HL-60/S4 treated with retinoic acid at 250 ng/mL for 4 days and 3 days (cell line): Measurements from ENCODE around the gene CD151.

Experiments used
- in situ Hi-C: fragments of 300-500 bp; cut with MboI; formaldehyde crosslinking; loops from 2 replicates; pipeline ENCODE4 v1.7.0; 2022; ENCODE audit warnings: low sequenced_read_pairs

The CD151 gene

DNA sequence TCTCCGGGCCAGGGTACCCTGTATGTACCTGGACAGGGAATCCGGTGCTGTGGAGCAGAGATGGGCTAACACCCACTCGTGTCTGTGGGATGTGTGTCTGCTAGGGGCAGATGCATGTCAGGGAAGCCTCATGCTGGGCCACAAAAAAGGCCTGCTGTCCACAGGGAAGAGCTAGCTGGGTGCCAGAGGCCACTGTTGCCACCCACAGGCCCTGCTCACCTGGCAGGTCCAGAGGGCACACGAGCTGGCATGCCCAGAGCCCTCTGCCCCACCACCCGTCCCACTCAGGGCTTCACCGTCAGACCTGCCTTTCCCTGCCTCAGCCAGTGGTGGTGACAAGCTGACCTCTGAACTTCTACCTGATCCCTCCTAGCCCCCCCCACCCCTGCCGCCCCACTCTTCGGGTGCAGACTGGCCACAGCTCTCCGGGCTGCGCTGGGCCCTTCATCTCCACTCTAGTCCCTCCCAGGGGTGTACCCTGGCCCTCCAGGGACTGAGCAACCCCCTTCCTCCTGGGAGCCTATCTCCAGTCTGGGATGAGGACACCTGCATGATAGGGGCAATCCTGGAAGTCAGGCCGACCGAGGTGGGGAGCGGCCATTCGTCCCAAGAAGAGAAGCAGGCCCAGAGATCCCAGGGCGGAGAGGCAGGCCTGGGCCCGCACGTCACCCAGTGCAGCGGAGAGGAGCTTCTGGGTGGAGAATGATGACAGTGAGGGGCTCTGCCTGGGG is 36.0 kb upstream of the CD151 start:
- in situ Hi-C loops, result no loop called here

DNA sequence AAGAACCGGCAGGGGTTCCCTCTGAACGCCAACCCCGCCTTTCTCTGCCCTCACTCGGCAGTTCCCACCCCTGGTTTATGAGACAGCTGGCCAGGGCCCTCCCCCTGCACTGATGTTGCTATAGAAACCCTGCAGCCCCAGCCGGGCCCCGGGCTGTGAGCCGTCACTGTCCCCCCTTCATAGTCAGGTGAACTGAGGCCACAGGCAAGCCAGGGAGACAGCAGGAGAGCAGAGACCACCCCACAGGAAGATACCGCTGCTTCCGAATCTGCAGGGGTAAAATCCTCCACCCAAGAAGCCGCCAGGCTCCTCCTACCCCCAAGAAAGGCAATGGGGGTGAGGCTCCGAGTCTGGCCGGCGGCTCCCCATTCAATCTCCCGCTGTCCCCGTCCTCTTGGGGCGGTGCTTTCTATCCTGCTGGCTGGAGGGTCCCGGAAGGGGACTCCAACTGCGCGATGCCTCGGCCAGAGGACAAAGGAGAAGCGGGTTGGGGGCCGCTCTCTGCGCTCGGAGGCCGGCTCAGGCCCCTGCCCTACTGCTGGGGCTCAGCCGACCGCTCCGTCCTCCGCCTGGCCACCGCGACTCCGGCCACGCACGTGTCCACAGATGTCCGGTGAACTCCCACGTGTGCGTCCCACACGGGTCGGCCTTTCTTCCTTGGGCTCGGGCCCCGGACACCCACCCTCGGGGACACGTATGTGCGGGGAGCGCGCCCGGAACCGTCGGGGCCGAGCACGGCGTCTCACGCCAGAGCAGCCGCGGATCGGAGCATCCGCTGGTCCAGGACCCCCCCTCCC is 35.3 kb upstream of the CD151 start:
- in situ Hi-C loops, result no loop called here

DNA sequence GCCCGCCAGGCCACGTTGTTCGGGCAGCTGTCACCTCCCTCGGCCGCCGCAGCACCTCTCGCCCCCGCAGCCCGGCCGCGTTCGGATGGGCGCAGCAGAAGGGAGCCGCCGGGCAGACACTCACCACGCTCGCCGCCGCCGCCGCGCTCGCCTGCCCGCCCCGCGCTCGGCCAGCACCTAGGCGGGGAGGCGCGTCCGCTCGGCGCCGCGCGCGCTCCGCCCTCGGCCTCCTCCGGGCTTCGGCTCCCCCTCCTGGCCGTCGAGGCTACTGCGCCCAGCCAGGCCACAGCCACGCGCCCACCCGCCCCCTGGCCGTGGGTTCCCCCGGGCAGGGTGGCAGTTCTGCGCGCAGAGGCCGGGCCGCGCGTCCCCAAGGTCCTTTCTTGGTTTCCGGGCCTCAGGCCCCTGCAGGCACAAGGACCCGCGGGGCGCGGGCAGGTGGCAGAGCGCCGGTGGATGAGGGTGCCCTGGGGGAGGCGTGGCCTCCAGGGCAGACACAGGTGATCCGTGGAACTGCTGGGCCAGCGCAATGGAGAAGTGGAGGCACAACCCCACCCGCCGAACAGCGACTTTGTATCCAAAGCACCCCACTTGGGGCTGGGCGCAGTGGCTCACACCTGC is 34.5 kb upstream of the CD151 start, which contains the start of gene SLC25A22:
Gene SLC25A22, minus strand, starts transcription at position 189 of the 621 bp plus-strand sequence. CDS start 3,275 bp downstream, outside the sequence.
- in situ Hi-C loops, result no loop called here

DNA sequence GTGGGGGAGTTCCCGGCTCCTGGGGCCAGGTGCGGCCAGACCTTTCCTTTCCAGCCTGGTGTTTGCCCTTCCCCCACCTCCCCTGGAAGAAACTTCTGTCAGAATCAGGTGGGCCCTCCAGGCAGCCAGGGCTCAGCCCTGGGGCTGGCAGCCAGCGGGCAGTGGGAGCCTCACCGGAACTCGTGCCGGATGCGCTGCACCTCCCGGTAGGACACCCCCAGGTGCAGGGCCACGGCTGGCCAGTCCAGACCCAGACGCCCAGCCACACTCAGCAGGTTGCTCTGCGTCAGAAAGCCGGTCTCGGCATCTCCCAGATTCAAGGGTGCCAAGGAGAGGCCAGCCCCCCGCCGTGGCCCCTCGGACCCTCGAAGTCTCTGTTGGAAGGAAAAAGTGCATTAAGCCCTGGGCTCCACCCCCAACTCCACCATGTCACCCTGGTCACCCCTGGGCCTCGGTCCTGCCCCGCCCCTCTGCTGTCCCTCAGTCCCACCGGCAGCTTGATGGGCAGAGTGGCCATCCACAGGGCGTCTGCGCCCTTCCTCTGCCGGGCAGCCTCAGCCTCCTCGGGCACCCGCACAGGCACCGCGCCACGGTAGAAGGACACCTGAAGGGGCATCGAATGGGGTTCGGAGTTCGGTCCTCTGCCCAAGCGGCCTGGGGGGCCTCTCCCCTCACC is 33.0 kb upstream of the CD151 start:
- in situ Hi-C loops, result no loop called here

DNA sequence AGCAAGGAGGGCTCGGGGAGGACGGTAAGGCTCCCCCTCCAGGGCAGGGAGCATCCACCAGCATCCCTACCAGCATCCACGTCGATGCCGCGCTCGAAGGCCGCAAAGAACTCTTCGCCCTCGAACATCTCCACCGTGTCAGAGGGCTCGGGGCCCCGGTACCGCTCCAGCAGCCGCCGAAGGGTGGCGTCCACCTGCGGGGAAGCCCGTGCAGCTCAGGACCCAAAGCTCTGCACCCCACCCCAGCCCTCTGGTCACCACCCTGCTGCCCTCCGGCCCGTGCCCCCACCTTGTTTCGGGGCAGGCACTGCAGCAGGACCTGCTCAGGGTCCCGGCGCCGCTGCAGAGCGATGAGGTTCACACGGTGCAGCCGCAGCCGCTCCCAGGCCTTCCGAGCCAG is 32.3 kb upstream of the CD151 start:
- in situ Hi-C loops, result no loop called here

DNA sequence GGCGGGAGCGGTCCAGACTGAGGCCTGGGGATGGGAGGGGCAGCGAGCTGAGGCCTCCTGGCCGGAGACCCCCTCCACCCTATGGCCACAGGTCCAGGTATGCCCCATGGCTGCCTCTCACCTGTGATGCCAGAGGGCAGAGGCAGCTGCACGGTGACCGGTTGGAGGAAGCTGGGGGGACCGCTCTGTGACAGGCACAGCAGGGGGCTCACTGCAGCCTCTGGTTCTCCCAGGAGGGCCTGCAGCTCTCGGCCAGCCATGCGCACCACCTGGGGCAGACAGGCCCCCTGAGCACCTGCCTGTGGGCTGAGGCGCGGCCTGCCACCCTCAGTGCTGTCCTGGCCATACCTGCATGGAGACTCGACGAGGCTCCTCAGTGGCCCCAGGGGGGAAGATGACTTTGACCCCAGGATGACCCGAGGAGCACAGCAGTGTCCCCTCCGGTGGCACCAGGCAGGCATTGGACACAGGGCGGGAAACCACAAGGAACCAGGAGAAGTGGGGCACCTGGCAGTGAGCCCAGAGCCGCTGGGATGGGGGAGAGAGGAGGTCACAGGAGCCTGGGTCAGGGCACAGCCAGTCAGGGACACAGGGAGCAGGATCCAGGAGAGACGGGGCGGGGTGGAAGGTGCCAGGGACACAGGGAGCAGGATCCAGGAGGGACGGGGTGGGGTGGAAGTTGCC is 31.5 kb upstream of the CD151 start:
- in situ Hi-C loops, result no loop called here

DNA sequence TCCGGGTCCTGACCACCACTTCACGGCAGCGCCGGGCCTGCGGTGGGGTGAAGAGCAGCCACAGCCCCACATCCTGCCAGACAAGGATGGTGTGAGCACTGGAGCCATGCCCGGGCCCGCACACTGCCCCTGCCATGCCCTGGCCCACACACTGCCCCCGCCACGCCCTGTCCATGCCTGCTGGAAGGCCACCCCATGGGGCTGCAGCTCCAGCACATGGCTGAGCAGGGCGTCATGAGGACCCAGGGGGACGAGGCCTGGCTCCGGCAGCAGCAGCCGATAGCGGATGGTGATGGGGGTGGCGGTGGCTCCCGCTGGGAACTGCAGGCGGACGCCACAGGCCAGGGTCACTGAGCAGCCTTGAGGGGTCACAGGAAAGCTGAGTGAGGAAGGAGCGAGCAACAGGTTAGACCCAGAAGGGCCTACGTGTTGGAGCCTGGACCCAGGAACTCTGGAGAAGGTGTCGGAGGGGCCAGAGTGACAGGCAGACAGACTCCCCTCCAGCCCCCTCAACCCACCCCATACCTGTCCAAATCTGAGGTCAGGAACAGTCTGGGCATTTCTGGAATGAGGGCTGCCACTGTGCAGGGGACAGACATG is 30.6 kb upstream of the CD151 start:
- in situ Hi-C loops, result no loop called here

DNA sequence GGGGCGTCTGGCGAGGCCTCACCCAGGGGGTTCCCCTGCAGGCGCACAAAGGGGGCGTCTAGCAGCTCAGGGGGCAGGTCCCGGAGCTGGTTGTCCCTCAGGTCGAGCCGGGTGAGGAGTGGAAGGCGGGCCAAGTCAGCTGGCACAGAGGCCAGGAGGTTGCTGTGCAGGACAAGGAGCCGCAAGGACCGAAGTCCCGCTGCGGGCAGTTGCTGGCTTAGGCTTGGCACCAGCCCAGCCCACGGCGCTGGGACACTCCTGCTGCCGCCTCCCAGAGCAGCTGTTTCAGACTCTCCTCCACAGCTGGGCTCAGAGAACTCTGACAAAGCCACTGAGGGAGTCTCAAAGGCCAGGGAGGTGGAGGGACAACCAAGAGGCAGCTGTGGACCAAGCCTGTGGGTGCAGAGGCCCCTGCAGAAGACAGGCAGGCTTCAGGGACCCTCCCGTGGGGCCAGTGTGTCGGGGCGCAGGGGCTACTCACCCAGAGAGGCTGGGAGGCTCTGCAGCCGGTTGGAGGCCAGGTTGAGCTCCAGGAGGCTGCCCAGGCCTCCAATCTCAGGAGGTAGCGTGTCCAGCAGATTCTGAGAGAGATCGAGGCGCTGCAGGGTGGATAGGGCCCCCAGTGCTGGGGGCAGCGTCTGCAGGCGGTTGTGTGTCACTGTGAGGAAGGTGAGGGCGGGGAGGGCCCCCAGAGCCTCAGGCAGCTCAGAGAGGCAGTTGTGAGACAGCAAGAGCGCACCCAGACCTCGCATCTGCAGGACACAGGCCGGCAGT is 29.9 kb upstream of the CD151 start:
- in situ Hi-C loops, result no loop called here

DNA sequence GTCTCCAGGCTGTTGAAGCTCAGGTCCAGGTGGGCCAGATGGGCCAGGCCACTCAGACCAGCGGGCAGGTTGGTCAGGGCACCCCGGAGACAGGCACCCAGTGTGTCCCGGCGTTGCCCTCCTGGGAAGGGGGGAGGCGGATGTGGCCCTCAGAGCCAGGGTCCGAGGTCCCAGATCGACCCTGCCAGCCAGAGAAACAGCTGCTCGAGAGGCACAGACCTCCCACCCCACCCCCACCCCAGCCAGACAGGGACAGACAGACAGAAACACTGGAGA is 29.3 kb upstream of the CD151 start:
- in situ Hi-C loops, result no loop called here

DNA sequence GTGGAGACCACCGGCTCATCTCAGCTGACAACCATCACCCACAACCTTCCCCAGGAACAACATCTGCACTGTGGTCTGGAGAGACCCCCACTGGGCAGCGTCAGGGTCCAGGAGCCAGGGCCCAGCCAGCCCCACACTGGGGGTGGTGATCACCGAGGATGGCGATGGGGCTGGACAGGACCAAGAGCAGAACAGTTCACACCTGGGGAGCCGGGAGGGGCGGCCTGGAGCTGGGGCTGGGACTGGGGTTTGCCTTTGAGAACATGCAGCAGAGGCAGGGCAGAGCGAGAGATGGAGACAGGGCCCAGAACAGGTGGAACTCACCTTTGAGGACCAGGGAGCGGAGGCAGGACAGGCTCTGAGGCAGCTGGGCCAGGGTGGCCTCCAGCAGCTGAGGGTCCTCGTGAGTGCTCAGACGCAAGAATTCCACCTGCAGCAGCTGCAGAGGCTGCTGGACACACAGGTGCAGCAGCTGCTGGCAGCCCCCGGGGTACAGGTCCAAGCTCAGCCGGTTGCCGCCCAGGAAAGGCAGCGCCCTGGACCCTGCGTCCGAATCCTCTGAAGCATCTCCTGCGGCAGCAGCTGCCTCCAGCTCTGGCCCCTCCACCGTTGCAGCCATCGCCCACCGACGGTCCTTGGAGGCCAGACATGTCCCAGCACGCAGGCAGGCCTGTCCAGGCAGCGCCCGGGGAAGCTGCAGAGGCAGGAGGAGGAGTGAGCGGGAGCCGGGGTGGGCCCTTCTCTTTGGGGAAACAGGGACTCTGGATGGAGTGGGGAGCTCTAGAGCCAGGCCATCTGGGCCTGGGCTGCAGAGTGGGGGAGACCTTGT is 28.8 kb upstream of the CD151 start:
- in situ Hi-C loops, result no loop called here

DNA sequence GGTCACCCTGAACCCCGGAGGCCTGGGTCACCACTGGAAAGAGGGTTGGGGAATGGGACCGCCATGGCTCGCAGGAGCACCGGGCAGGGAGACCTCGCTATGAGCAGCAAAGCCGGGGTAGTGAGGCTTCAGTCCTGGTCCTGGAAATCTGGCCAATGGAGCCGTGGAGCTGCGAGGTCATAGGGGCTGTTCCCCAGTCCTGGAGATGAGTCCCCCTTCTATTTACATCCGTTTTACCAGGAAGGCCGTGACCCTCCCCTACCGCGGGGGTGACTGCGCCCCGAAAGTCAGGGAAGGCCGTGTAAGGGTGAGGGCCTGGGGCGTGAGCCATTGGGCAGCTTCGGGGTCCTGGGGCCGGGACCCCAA is 28.2 kb upstream of the CD151 start:
- in situ Hi-C loops, result no loop called here

DNA sequence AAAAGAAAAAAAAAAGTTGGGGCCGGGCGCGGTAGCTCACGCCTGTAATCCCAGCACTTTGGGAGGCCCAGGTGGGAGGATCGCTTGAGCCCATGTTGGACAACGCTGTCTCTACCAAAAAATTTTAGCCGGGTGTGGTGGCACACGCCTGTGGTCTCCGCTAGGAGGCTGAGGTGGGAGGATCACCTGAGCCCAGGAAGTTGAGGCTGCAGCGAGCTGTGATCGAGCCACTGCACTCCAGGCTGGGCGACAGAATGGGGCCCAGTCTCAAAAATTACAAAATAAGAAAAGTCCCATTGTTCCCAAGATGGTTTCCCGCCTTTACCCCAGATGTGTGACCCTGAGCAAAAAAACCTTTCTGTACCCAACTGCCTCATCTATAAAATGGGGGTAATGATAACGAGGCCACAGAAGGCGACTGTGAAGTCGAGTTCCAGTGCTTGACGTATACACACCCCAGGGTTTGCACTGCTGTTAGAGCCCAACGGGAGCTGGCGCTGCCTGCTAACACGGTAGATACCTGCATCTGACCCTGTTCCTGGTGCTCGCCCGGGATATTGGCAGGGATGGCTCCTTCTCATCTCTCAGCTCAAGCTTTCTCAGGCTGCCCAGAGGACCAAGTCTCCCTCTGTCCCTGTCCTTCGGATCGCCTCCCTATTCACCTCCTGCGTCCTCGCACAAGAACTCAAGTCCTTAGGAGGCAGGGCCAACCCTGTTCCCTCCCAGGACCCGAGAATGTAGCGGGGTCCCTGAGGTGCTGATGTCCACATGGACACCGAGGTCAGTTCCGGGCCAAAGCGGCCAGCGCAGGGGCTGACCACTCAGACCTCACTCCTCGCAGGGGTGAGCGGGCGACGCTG is 24.1 kb upstream of the CD151 start:
- in situ Hi-C loops, result no loop called here

DNA sequence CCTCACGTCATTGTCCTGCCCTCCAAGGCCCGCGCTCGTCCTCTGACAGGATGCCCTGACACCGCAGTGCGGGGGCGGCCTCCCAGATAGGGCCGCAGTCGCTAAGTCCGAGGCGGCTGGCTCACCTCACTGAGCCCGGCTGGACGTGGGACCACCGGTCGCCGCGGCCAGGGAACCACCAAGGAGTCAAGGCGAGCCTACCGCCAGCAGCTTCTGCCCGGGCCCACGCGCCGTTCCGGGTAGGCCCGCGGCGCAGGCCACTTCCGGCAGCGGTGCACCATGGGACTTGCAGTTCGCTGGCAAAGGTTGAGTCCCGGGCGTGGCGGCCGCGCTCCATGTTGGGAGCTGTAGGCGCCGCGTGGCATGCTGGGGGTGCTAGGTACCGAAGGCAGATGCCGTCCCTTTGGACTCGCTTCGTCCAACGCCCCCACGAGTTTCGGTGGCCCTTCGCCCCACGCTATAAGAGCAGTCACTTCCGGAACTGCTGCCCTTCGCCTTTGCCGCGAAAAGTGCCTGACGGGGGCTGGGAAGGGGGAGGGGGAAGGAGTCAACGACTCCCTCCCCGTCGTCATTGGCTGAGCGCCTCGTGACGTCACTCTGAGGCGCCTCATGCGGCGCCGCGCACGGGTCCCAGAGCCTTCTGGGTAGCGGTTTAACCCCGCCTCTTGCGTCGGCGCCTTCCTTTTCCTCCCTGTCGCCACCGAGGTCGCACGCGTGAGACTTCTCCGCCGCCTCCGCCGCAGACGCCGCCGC is 23.3 kb upstream of the CD151 start, which contains the start of gene RPLP2:
Gene RPLP2, plus strand, starts transcription at position 681 of the 753 bp plus-strand sequence. CDS start 268 bp downstream, outside the sequence.
- in situ Hi-C loops, result no loop called here

DNA sequence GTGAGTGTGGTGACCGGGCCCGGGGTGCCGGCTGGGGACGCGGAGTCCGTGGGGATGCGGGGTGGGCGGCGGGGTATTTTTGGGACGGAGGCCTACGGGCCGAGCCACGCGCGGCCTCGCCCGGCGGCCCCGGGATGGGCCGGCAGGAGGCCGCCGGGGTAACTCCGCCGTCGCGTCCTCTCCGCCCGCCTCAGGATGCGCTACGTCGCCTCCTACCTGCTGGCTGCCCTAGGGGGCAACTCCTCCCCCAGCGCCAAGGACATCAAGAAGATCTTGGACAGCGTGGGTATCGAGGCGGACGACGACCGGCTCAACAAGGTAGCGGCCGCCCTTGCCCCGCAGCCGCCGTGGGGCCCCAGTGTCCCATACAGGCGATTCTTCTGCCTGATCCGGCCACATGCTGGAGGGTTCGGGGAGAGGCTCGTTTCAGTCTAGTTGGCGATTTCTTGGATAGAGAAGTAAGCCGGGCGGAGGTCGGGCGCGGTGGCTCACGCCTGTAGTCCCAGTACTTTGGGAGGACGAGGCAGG is 22.6 kb upstream of the CD151 start:
- in situ Hi-C loops, result no loop called here

DNA sequence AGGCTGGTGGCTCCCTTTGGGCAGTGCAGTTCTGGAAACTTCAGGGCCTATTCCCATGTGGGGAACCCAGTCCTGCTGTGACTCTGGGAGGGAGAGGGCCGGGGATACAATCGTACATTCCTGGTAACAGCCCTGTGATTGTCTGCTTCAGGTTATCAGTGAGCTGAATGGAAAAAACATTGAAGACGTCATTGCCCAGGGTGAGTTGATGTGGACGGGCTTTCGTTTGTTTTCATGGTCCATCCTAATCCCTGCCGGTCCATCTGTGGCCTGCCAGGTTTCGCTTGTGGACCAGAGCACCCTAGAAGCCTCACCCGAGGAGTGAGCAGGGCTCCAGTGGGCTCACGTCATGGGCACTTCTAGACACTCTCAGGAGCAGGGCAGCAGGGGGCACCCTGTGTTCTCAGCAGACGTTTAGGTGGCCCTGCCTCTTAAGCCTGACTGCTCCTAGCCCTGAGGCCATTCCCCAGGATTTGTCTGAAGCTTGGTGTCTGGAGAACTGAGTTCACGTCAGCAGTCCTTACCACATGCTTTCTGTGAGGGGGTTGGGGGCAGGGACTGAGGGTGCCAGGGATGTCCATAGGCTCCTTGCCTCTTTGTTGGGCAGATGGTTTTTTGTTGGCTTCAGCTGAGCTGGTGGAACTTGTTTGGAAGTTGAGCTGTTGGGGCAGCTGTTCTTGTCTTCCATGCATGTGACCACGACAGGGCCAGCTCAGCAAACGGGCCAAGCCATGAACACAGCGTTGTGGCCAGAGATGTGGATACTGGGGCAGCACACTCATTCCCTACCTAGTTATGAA is 21.1 kb upstream of the CD151 start:
- in situ Hi-C loops, result no loop called here

DNA sequence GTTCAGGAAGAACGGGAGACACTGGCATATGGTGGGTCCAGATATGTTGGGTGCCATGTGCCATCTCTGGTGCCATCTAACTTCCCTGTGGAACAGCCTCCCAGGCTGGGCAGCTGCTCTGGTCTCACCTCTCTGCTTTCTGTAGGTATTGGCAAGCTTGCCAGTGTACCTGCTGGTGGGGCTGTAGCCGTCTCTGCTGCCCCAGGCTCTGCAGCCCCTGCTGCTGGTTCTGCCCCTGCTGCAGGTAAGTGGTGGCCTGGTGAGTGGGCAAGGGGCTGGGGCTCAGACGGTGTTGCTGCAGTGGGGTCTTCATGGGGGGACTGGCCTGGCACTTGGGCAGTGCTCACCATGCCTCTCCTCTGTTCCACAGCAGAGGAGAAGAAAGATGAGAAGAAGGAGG is 20.4 kb upstream of the CD151 start:
- in situ Hi-C loops, result no loop called here
